Gastroesophageal sphincter (tissue), 3 donors: ENCODE data around the gene POLR2F.

Experiments
- POLR2A ChIP-seq, 2 donors: fragments of 450-650 bp; IDR thresholded peaks; one replicate each; pipeline ENCODE4 v1.6.1; 2017; ENCODE audit warnings: antibody characterized with exemption in 2 of 2, mild to moderate bottlenecking in 2 of 2, moderate library complexity in 1 of 2
- TF ChIP-seq, protein P1 (sequence below), 4 experiments: fragments of 200-600 bp in 2 of 4; fragments of 450-650 bp in 2 of 4; sonication (generic) in 1 of 4; IDR thresholded peaks; one replicate each; pipeline ENCODE4 v1.5.1; 2017 to 2019; ENCODE audit warnings: antibody characterized with exemption in 4 of 4, mild to moderate bottlenecking in 2 of 4, moderate library complexity in 2 of 4

DNA sequence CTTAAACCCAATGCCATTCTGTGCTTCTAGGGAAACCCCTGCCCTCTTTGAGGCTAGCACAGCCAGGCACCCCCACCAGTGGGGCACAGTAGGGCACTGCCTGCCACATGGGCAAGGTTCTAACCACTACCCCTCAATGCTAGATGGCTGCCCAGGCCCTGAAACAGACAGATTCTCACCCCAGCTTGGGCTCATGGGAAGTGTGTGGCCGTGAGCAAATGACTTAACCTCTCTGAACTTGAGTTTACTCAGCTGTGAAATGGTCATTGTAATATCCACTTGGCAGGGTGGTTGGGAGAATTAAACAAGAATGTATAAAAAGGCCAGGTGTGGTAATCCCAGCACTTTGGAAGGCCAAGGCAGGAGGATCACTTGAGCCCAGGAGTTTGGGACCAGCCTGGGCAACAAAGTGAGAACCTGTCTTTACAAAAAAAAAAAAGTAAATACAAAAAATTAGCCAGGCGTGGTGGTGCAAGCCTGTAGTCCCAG is 22.5 kb upstream of the POLR2F start:
- TF ChIP-seq, protein P1, sequence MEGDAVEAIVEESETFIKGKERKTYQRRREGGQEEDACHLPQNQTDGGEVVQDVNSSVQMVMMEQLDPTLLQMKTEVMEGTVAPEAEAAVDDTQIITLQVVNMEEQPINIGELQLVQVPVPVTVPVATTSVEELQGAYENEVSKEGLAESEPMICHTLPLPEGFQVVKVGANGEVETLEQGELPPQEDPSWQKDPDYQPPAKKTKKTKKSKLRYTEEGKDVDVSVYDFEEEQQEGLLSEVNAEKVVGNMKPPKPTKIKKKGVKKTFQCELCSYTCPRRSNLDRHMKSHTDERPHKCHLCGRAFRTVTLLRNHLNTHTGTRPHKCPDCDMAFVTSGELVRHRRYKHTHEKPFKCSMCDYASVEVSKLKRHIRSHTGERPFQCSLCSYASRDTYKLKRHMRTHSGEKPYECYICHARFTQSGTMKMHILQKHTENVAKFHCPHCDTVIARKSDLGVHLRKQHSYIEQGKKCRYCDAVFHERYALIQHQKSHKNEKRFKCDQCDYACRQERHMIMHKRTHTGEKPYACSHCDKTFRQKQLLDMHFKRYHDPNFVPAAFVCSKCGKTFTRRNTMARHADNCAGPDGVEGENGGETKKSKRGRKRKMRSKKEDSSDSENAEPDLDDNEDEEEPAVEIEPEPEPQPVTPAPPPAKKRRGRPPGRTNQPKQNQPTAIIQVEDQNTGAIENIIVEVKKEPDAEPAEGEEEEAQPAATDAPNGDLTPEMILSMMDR (IDR thresholded peaks at IDR 0.05), result no peak
- no peak for TF ChIP-seq POLR2A (IDR thresholded peaks at IDR 0.05)
